ENCODE results near the gene SEMA3G.

The SEMA3G gene

GRCh38 chr3:52432691-52433141 is 12.2 kb downstream of the SEMA3G start:
- H3K36me3 ChIP-seq (ENCODE audit: insufficient read depth, low read length) = no peaks in the 10 kb centered on the region
- no peaks in the 10 kb centered on the region for H3K9me3 ChIP-seq (ENCODE audit: control insufficient read depth, insufficient read depth, low read length)
- H3K4me1 ChIP-seq (ENCODE audit: insufficient read depth, low read length) = no peaks in the 10 kb centered on the region
- no peak overlapping the region for H3K9ac ChIP-seq (ENCODE audit: low read depth, low read length)

GRCh38 chr3:52432225-52432624 is 12.7 kb downstream of the SEMA3G start:
- H3K4me1 ChIP-seq (ENCODE audit: insufficient read depth, low read length) = no peaks in the 10 kb centered on the region
- H3K36me3 ChIP-seq (ENCODE audit: insufficient read depth, low read length) = no peaks in the 10 kb centered on the region
- H3K9ac ChIP-seq (ENCODE audit: low read depth, low read length) = no peak overlapping the region
- no peaks in the 10 kb centered on the region for H3K9me3 ChIP-seq (ENCODE audit: control insufficient read depth, insufficient read depth, low read length)

- Histone ChIP-seq H3K9ac (ENCODE audit: low read depth, low read length) (no peak overlapping the region), H3K9me3 (ENCODE audit: control insufficient read depth, insufficient read depth, low read length) (no peaks in the 10 kb centered on the region), H3K4me1 (ENCODE audit: insufficient read depth, low read length) (no peaks in the 10 kb centered on the region), H3K36me3 (ENCODE audit: insufficient read depth, low read length) (no peaks in the 10 kb centered on the region)
Observed at GRCh38 chr3:52431459-52432223, 13.3 kb downstream of the SEMA3G start.

GRCh38 chr3:52430416-52430810 is 14.5 kb downstream of the SEMA3G start:
- Histone ChIP-seq H3K4me1 (ENCODE audit: insufficient read depth, low read length) (no peaks in the 10 kb centered on the region), H3K36me3 (ENCODE audit: insufficient read depth, low read length) (no peaks in the 10 kb centered on the region), H3K9me3 (ENCODE audit: control insufficient read depth, insufficient read depth, low read length) (no peaks in the 10 kb centered on the region), H3K9ac (ENCODE audit: low read depth, low read length) (no peak overlapping the region)

GRCh38 chr3:52429779-52430415 is 15.0 kb downstream of the SEMA3G start:
- Histone ChIP-seq H3K9me3 (ENCODE audit: control insufficient read depth, insufficient read depth, low read length) (no peaks in the 10 kb centered on the region), H3K9ac (ENCODE audit: low read depth, low read length) (no peak overlapping the region), H3K4me1 (ENCODE audit: insufficient read depth, low read length) (no peaks in the 10 kb centered on the region), H3K36me3 (ENCODE audit: insufficient read depth, low read length) (no peaks in the 10 kb centered on the region)

- H3K9ac ChIP-seq (ENCODE audit: low read depth, low read length) = no peak overlapping the region
- no peaks in the 10 kb centered on the region for H3K36me3 ChIP-seq (ENCODE audit: insufficient read depth, low read length)
- no peaks in the 10 kb centered on the region for H3K9me3 ChIP-seq (ENCODE audit: control insufficient read depth, insufficient read depth, low read length)
- H3K4me1 ChIP-seq (ENCODE audit: insufficient read depth, low read length) = no peaks in the 10 kb centered on the region
Observed at GRCh38 chr3:52429031-52429430, 15.9 kb downstream of the SEMA3G start.

GRCh38 chr3:52428151-52429005 is 16.5 kb downstream of the SEMA3G start:
- Histone ChIP-seq H3K4me1 (ENCODE audit: insufficient read depth, low read length) (peaks cover 4% of the 10 kb centered on the region; the same call in 1 of the 2 replicates), H3K9me3 (ENCODE audit: control insufficient read depth, insufficient read depth, low read length) (no peaks in the 10 kb centered on the region), H3K36me3 (ENCODE audit: insufficient read depth, low read length) (no peaks in the 10 kb centered on the region), H3K9ac (ENCODE audit: low read depth, low read length) (no peak overlapping the region)

- no peaks in the 10 kb centered on the region for H3K36me3 ChIP-seq (ENCODE audit: insufficient read depth, low read length)
- H3K9ac ChIP-seq (ENCODE audit: low read depth, low read length) = no peak overlapping the region
- peaks cover 9% of the 10 kb centered on the region; the same call in 1 of the 2 replicates for H3K4me1 ChIP-seq (ENCODE audit: insufficient read depth, low read length)
- no peaks in the 10 kb centered on the region for H3K9me3 ChIP-seq (ENCODE audit: control insufficient read depth, insufficient read depth, low read length)
Observed at GRCh38 chr3:52423173-52423572, 21.7 kb downstream of the SEMA3G start.

- Histone ChIP-seq H3K9ac (ENCODE audit: low read depth, low read length) (no peak overlapping the region), H3K4me1 (ENCODE audit: insufficient read depth, low read length) (peaks cover 9% of the 10 kb centered on the region; the same call in 1 of the 2 replicates)
Observed at GRCh38 chr3:52422669-52423068, 22.2 kb downstream of the SEMA3G start.

GRCh38 chr3:52420388-52420787 is 24.5 kb downstream of the SEMA3G start:
- Histone ChIP-seq H3K36me3 (ENCODE audit: insufficient read depth, low read length) (no peaks in the 10 kb centered on the region), H3K9me3 (ENCODE audit: control insufficient read depth, insufficient read depth, low read length) (no peaks in the 10 kb centered on the region), H3K9ac (ENCODE audit: low read depth, low read length) (no peak overlapping the region), H3K4me1 (ENCODE audit: insufficient read depth, low read length) (peaks cover 9% of the 10 kb centered on the region; the same call in 1 of the 2 replicates)

More at GRCh38 chr3:52422669-52423068, 22.2 kb downstream of the SEMA3G start:
- Histone ChIP-seq H3K9me3 (ENCODE audit: control insufficient read depth, insufficient read depth, low read length) (no peaks in the 10 kb centered on the region), H3K36me3 (ENCODE audit: insufficient read depth, low read length) (no peaks in the 10 kb centered on the region)

- H3K36me3 ChIP-seq (ENCODE audit: insufficient read depth, low read length) = no peaks in the 10 kb centered on the region
- H3K4me1 ChIP-seq (ENCODE audit: insufficient read depth, low read length) = no peaks in the 10 kb centered on the region; the same call in 1 of the 2 replicates
- no peak overlapping the region for H3K9ac ChIP-seq (ENCODE audit: low read depth, low read length)
- no peaks in the 10 kb centered on the region for H3K9me3 ChIP-seq (ENCODE audit: control insufficient read depth, insufficient read depth, low read length)
Observed at GRCh38 chr3:52415800-52416199, 29.1 kb downstream of the SEMA3G start.

GRCh38 chr3:52408466-52408865 is 36.4 kb downstream of the SEMA3G start:
- Histone ChIP-seq H3K4me1 (ENCODE audit: insufficient read depth, low read length) (no peaks in the 10 kb centered on the region; the same call in 1 of the 2 replicates), H3K36me3 (ENCODE audit: insufficient read depth, low read length) (peaks cover 30% of the 10 kb centered on the region), H3K9me3 (ENCODE audit: control insufficient read depth, insufficient read depth, low read length) (no peaks in the 10 kb centered on the region), H3K9ac (ENCODE audit: low read depth, low read length) (no peak overlapping the region)

- no peaks in the 10 kb centered on the region; the same call in 1 of the 2 replicates for H3K4me1 ChIP-seq (ENCODE audit: insufficient read depth, low read length)
- H3K36me3 ChIP-seq (ENCODE audit: insufficient read depth, low read length) = peaks cover 30% of the 10 kb centered on the region
- no peak overlapping the region for H3K9ac ChIP-seq (ENCODE audit: low read depth, low read length)
- no peaks in the 10 kb centered on the region for H3K9me3 ChIP-seq (ENCODE audit: control insufficient read depth, insufficient read depth, low read length)
Observed at GRCh38 chr3:52407779-52408178, 37.1 kb downstream of the SEMA3G start.

GRCh38 chr3:52406791-52407510 is 38.0 kb downstream of the SEMA3G start:
- Histone ChIP-seq H3K4me1 (ENCODE audit: insufficient read depth, low read length) (no peaks in the 10 kb centered on the region; the same call in 1 of the 2 replicates), H3K9me3 (ENCODE audit: control insufficient read depth, insufficient read depth, low read length) (no peaks in the 10 kb centered on the region), H3K9ac (ENCODE audit: low read depth, low read length) (no peak overlapping the region), H3K36me3 (ENCODE audit: insufficient read depth, low read length) (peaks cover 33% of the 10 kb centered on the region)
